DOHH2 (cell line): Measurements from ENCODE around the gene HOXB3.

Source experiments
- H3F3A ChIP-seq: fragments of 200-600 bp; sonication (generic), shearing (Covaris generic); 2 replicates; pipeline ENCODE4 v1.6.0; 2016; ENCODE audit warnings: antibody characterized with exemption, mild to moderate bottlenecking; ENCODE audit not compliant: control insufficient read depth, insufficient read depth
- H3K27ac ChIP-seq: fragments of 200-600 bp; sonication (generic); 2 replicates; pipeline ENCODE4 v1.5.1; 2014; ENCODE audit warnings: low read depth, mild to moderate bottlenecking, low read length, moderate library complexity
- H3K27me3 ChIP-seq: fragments of 200-600 bp; sonication (generic); 2 replicates; pipeline ENCODE4 v1.6.1; 2014; ENCODE audit warnings: mild to moderate bottlenecking, low read length, mixed read lengths; ENCODE audit not compliant: control insufficient read depth
- H3K36me3 ChIP-seq: fragments of 200-600 bp; sonication (generic); 2 replicates; pipeline ENCODE4 v1.6.1; 2014; ENCODE audit warnings: mild to moderate bottlenecking, low read length, moderate library complexity, mixed read lengths; ENCODE audit not compliant: control insufficient read depth
- H3K4me1 ChIP-seq: fragments of 200-600 bp; sonication (generic); 2 replicates; pipeline ENCODE4 v1.6.1; 2014; ENCODE audit warnings: mild to moderate bottlenecking, low read length, mixed read lengths; ENCODE audit not compliant: control insufficient read depth
- H3K4me2 ChIP-seq: fragments of 200-600 bp; sonication (generic); 2 replicates; pipeline ENCODE4 v1.6.0; 2014; ENCODE audit warnings: mild to moderate bottlenecking, low read length, moderate library complexity
- H3K4me3 ChIP-seq: fragments of 200-600 bp; sonication (generic); 2 replicates; pipeline ENCODE4 v1.5.1; 2014; ENCODE audit warnings: mild to moderate bottlenecking, low read length, mixed read lengths
- H3K79me2 ChIP-seq: fragments of 200-600 bp; sonication (generic); 2 replicates; pipeline ENCODE4 v1.6.1; 2014; ENCODE audit warnings: mild to moderate bottlenecking, low read length, mixed read lengths; ENCODE audit not compliant: control insufficient read depth
- H3K9me2 ChIP-seq: fragments of 200-600 bp; sonication (generic); replicated peaks from 2 replicates; pipeline ENCODE4 v1.6.1; 2014; ENCODE audit warnings: mild to moderate bottlenecking, low read length, mixed read lengths; ENCODE audit not compliant: control insufficient read depth
- H3K9me3 ChIP-seq: fragments of 200-600 bp; sonication (generic); 2 replicates; pipeline ENCODE4 v1.6.1; 2014; ENCODE audit warnings: antibody characterized with exemption, low read length, mixed read lengths; ENCODE audit not compliant: control insufficient read depth, insufficient read depth
- H4K20me1 ChIP-seq: fragments of 200-600 bp; sonication (generic); 2 replicates; pipeline ENCODE4 v1.6.0; 2014; ENCODE audit warnings: low read depth, mild to moderate bottlenecking, antibody characterized with exemption, low read length, moderate library complexity; ENCODE audit not compliant: control insufficient read depth, insufficient read depth
- CTCF ChIP-seq: fragments of 200-600 bp; sonication (generic); IDR thresholded peaks from one replicate; pipeline ENCODE4 v1.5.1; 2014; ENCODE audit warnings: antibody characterized with exemption, mild to moderate bottlenecking, low read depth, low read length; ENCODE audit not compliant: poor library complexity, severe bottlenecking
- EZH2phosphoT487 ChIP-seq: fragments of 200-600 bp; sonication (generic); IDR thresholded peaks from 2 replicates; pipeline ENCODE4 v1.6.1; 2017; ENCODE audit warnings: borderline replicate concordance, mild to moderate bottlenecking, antibody characterized with exemption, low read length, moderate library complexity, mixed read lengths

HOXB3 gene

GRCh38 chr17:48570325-48571023 lies 19.6 kb downstream of the HOXB3 start:
- no peaks in the 10 kb centered on the region for H3F3A ChIP-seq
- H3K9me3 ChIP-seq, result no peaks in the 10 kb centered on the region
- no peaks in the 10 kb centered on the region; the same call in 1 of the 2 replicates for H3K36me3 ChIP-seq
- TF ChIP-seq EZH2phosphoT487 (no peak), CTCF (no peak)
- no peaks in the 10 kb centered on the region for H3K4me1 ChIP-seq
- H3K4me2 ChIP-seq, result no peak overlapping the region
- H3K79me2 ChIP-seq, result no peaks in the 10 kb centered on the region
- no peaks in the 10 kb centered on the region for H4K20me1 ChIP-seq
- no peak overlapping the region for H3K27ac ChIP-seq
- no peak overlapping the region for H3K4me3 ChIP-seq
- no peaks in the 10 kb centered on the region for H3K9me2 ChIP-seq
- no peaks in the 10 kb centered on the region for H3K27me3 ChIP-seq

GRCh38 chr17:48569674-48570324 lies 20.2 kb downstream of the HOXB3 start:
- no peak for TF ChIP-seq CTCF
- no peak for TF ChIP-seq EZH2phosphoT487
- Histone ChIP-seq H3K4me2 (no peak overlapping the region), H3K27me3 (no peaks in the 10 kb centered on the region), H3K9me2 (no peaks in the 10 kb centered on the region), H4K20me1 (no peaks in the 10 kb centered on the region), H3K27ac (no peak overlapping the region), H3K4me1 (no peaks in the 10 kb centered on the region), H3K79me2 (no peaks in the 10 kb centered on the region), H3K9me3 (no peaks in the 10 kb centered on the region), H3F3A (no peaks in the 10 kb centered on the region), H3K4me3 (no peak overlapping the region), H3K36me3 (no peaks in the 10 kb centered on the region; the same call in 1 of the 2 replicates)

GRCh38 chr17:48569240-48569582 lies 20.8 kb downstream of the HOXB3 start:
- no peaks in the 10 kb centered on the region for H3K9me3 ChIP-seq
- TF ChIP-seq EZH2phosphoT487 (no peak), CTCF (no peak)
- H3F3A ChIP-seq, result no peaks in the 10 kb centered on the region
- no peaks in the 10 kb centered on the region for H3K79me2 ChIP-seq
- H3K36me3 ChIP-seq, result no peaks in the 10 kb centered on the region; the same call in 1 of the 2 replicates
- no peaks in the 10 kb centered on the region for H3K9me2 ChIP-seq
- no peaks in the 10 kb centered on the region for H3K27me3 ChIP-seq
- no peak overlapping the region for H3K4me3 ChIP-seq
- H3K4me2 ChIP-seq, result no peak overlapping the region
- H3K27ac ChIP-seq, result no peak overlapping the region
- H4K20me1 ChIP-seq, result no peaks in the 10 kb centered on the region
- no peaks in the 10 kb centered on the region for H3K4me1 ChIP-seq
